HEK293 (cell line): Measurements from ENCODE around the gene TRIM8.

Experiments
- BCL11A ChIP-seq: fragments of 450-650 bp; formaldehyde crosslinking; IDR thresholded peaks from 2 replicates; pipeline ENCODE4 v1.5.1; 2016; ENCODE audit warnings: low read depth, missing biosample characterization, missing genetic modification characterization
- GLIS2 ChIP-seq: fragments of 450-650 bp; formaldehyde crosslinking; IDR thresholded peaks from 2 replicates; pipeline ENCODE4 v1.5.1; 2016; ENCODE audit warnings: missing biosample characterization, missing genetic modification characterization
- HOXD13 ChIP-seq: sonication (generic); formaldehyde crosslinking; IDR thresholded peaks from 2 replicates; pipeline ENCODE4 v1.8.0; 2022; ENCODE audit warnings: missing genetic modification reagents, borderline replicate concordance
- INSM2 ChIP-seq: fragments of 450-650 bp; formaldehyde crosslinking; IDR thresholded peaks from 2 replicates; pipeline ENCODE4 v1.5.1; 2016; ENCODE audit warnings: missing biosample characterization, missing genetic modification characterization
- PATZ1 ChIP-seq: fragments of 450-650 bp; formaldehyde crosslinking; IDR thresholded peaks from 2 replicates; pipeline ENCODE4 v1.5.1; 2016; ENCODE audit warnings: missing biosample characterization, missing genetic modification characterization
- SCRT1 ChIP-seq: fragments of 450-650 bp; formaldehyde crosslinking; IDR thresholded peaks from 2 replicates; pipeline ENCODE4 v1.5.1; 2016; ENCODE audit warnings: missing biosample characterization, missing genetic modification characterization, borderline replicate concordance
- SETDB1 ChIP-seq: IDR thresholded peaks from one replicate; pipeline ENCODE4 v1.6.1; 2017; ENCODE audit warnings: mild to moderate bottlenecking, low read length, moderate library complexity, mixed read lengths; ENCODE audit not compliant: insufficient read length
- ZBTB10 ChIP-seq: fragments of 450-650 bp; formaldehyde crosslinking; IDR thresholded peaks from 2 replicates; pipeline ENCODE4 v1.5.1; 2016; ENCODE audit warnings: missing biosample characterization, missing genetic modification characterization
- ZBTB11 ChIP-seq: fragments of 450-650 bp; formaldehyde crosslinking; conservative IDR thresholded peaks from 2 replicates; pipeline ENCODE4 v1.5.1; 2016; ENCODE audit warnings: low read depth, missing biosample characterization, missing genetic modification characterization
- ZBTB21 ChIP-seq: fragments of 450-650 bp; formaldehyde crosslinking; IDR thresholded peaks from 2 replicates; pipeline ENCODE4 v1.5.1; 2017; ENCODE audit warnings: missing biosample characterization, missing genetic modification characterization
- ZBTB44 ChIP-seq: fragments of 450-650 bp; IDR thresholded peaks from 2 replicates; pipeline ENCODE4 v1.5.1; 2018; ENCODE audit warnings: missing biosample characterization, mild to moderate bottlenecking, missing genetic modification characterization
- ZNF10 ChIP-seq: fragments of 450-650 bp; formaldehyde crosslinking; IDR thresholded peaks from 2 replicates; pipeline ENCODE4 v1.5.1; 2017; ENCODE audit warnings: missing biosample characterization, missing genetic modification characterization
- ZNF174 ChIP-seq: fragments of 450-650 bp; formaldehyde crosslinking; IDR thresholded peaks from 2 replicates; pipeline ENCODE4 v1.5.0; 2017; ENCODE audit warnings: missing biosample characterization, mild to moderate bottlenecking, missing genetic modification characterization
- ZNF175 ChIP-seq: fragments of 450-650 bp; formaldehyde crosslinking; IDR thresholded peaks from 2 replicates; pipeline ENCODE4 v1.5.1; 2016; ENCODE audit warnings: missing biosample characterization, missing genetic modification characterization
- ZNF223 ChIP-seq: fragments of 450-650 bp; formaldehyde crosslinking; IDR thresholded peaks from 2 replicates; pipeline ENCODE4 v1.5.1; 2016; ENCODE audit warnings: missing biosample characterization, missing genetic modification characterization
- ZNF26 ChIP-seq: fragments of 450-650 bp; formaldehyde crosslinking; IDR thresholded peaks from 2 replicates; pipeline ENCODE4 v1.5.1; 2016; ENCODE audit warnings: missing biosample characterization, missing genetic modification characterization
- ZNF433 ChIP-seq: fragments of 450-650 bp; formaldehyde crosslinking; IDR thresholded peaks from 2 replicates; pipeline ENCODE4 v1.5.1; 2016; ENCODE audit warnings: missing biosample characterization, missing genetic modification characterization, low read depth
- ZNF48 ChIP-seq: fragments of 450-650 bp; formaldehyde crosslinking; IDR thresholded peaks from 2 replicates; pipeline ENCODE4 v1.5.1; 2016; ENCODE audit warnings: missing biosample characterization, missing genetic modification characterization
- ZNF558 ChIP-seq: fragments of 450-650 bp; formaldehyde crosslinking; IDR thresholded peaks from 2 replicates; pipeline ENCODE4 v1.5.1; 2016; ENCODE audit warnings: missing biosample characterization, missing genetic modification characterization
- ZNF561 ChIP-seq: fragments of 450-650 bp; IDR thresholded peaks from 2 replicates; pipeline ENCODE4 v1.5.1; 2018; ENCODE audit warnings: missing biosample characterization, missing genetic modification characterization, borderline replicate concordance
- ZNF610 ChIP-seq: fragments of 450-650 bp; formaldehyde crosslinking; IDR thresholded peaks from 2 replicates; pipeline ENCODE4 v1.5.1; 2016; ENCODE audit warnings: missing biosample characterization, missing genetic modification characterization, borderline replicate concordance
- ZNF621 ChIP-seq: fragments of 450-650 bp; formaldehyde crosslinking; IDR thresholded peaks from 2 replicates; pipeline ENCODE4 v1.5.1; 2017; ENCODE audit warnings: missing biosample characterization, missing genetic modification characterization
- ZNF704 ChIP-seq: fragments of 450-650 bp; formaldehyde crosslinking; IDR thresholded peaks from 2 replicates; pipeline ENCODE4 v1.5.1; 2016; ENCODE audit warnings: missing biosample characterization, missing genetic modification characterization

TRIM8 gene

GRCh38 chr10:102644646-102645387 lies 538 bp downstream of the TRIM8 start (continued):
- TF ChIP-seq ZNF26 (tag by site-specific recombination) (no peak), SETDB1 (no peak), ZNF174 (tag by site-specific recombination) (no peak), ZNF704 (tag by site-specific recombination) (no peak), HOXD13 (CRISPR knock-in tag) (no peak), PATZ1 (tag by site-specific recombination) (peak; percentile 80), ZNF610 (tag by site-specific recombination) (no peak), INSM2 (tag by site-specific recombination) (peak; percentile 71; the same call in 1 of the 2 replicates), ZNF10 (tag by site-specific recombination) (no peak; the same call in 1 of the 2 replicates), SCRT1 (tag by site-specific recombination) (peak; percentile 65; the same call in 1 of the 2 replicates), ZNF561 (tag by site-specific recombination) (peak; percentile 89; the same call in 1 of the 2 replicates), ZBTB21 (tag by site-specific recombination) (no peak), ZBTB44 (tag by site-specific recombination) (peak; percentile 93), ZBTB11 (tag by site-specific recombination) (0 out of 2 replicates have a peak, but pooled peaks have one; percentile 19), ZNF621 (no peak), ZBTB10 (tag by site-specific recombination) (peak; percentile 41; the same call in 1 of the 2 replicates), ZNF223 (tag by site-specific recombination) (no peak), GLIS2 (tag by site-specific recombination) (peak; percentile 86), BCL11A (peak; percentile 31; the same call in 1 of the 2 replicates), ZNF175 (tag by site-specific recombination) (no peak), ZNF558 (no peak), ZNF48 (no peak), ZNF433 (tag by site-specific recombination) (no peak)
